ENCODE data around the gene CAPN12.
A peak's percentile ranks its signal among the peaks of the same experiment; 100 is the strongest.
"Not testable (repeated sequence)": the region's sequence is repeated elsewhere in the genome, so short reads cannot be mapped to it uniquely, and the experiment has no call there.

CAPN12 gene

DNA sequence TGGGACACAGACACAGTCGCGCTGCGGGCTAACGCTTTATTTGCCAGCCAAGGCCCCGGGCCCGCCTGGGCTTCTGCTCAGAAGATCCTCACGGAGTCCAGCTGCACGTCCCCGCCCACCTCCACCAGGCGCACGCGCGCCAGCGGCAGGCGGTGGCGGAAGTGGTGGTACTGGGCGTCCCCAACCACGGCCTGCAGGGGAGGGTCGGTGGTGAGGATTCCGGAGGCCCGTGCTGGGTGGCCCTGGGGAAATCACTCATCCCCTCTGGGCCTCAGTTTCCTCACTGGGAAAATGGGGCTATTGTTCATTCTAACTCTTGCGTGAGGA is 26.6 kb upstream of the CAPN12 start:
- not testable (repeated sequence) for DNase-seq (ENCODE audit: low read depth in 1 of 2, low spot score in 1 of 2)

DNA sequence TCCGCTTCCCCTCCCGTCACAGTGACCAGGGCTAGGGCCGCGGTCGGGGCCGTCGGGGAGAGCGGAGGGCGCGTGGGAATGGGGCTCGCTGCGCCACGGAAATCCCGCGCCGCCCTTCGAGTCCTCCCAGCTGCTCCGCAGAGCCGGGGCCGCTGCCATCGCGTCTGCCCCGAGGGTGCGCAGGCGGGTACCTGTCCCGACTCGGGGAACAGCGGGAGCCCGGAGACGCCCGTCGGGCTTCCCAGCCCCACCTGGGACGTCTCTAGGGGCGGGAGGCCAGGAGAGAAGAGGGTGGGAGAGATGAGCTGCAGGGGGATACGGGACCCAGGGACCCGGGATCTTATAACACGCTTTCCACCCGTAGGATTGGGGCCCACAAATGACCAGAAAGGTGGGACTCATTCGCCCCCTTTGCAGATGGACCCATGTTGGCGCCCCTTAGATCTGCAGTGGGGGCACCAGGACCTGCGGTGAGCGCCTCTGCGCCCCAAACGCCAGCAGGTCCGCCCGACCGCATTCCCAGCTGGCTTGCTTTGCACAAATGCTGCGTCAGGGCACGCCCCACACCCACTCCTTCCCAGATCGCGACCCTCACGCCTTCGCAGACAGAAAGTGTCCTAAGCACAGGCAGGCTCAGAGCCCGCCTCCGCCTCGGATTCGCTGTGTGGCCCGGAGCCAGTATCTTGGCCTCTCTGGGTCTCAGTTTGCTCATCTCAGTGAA is 26.1 kb upstream of the CAPN12 start:
- not testable (repeated sequence) for DNase-seq (ENCODE audit: low read depth in 1 of 2, low spot score in 1 of 2)

DNA sequence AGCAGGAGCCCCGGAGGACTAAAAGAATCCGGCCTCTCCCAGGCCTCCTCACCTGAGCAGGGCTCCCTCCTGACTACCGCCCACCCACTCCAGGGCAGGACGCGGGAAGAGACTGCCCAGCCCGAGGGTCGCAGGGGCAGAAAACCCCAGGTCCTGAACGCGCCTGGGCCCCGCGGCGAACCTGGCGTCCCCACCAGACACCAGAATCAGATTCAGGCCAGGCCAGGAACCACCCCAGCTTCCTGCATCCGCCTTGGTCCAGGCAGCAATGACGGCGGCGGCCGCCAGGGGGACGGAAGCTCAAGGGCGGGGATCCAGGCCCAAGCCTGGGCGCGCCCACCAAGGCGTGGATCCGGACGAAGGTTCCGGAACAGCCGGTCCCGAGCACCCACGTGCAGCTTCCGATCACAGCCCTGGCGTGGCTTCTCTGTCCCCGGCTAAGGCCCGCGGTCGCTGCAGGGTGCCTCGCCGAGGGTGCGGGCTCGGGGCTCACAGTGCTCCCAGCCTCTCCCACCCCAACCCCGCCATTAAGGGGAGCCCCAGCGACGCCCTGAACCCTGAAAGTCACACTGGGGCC is 25.4 kb upstream of the CAPN12 start:
- DNase-seq (ENCODE audit: low read depth in 1 of 2, low spot score in 1 of 2), result peak; percentile 71 to 77

DNA sequence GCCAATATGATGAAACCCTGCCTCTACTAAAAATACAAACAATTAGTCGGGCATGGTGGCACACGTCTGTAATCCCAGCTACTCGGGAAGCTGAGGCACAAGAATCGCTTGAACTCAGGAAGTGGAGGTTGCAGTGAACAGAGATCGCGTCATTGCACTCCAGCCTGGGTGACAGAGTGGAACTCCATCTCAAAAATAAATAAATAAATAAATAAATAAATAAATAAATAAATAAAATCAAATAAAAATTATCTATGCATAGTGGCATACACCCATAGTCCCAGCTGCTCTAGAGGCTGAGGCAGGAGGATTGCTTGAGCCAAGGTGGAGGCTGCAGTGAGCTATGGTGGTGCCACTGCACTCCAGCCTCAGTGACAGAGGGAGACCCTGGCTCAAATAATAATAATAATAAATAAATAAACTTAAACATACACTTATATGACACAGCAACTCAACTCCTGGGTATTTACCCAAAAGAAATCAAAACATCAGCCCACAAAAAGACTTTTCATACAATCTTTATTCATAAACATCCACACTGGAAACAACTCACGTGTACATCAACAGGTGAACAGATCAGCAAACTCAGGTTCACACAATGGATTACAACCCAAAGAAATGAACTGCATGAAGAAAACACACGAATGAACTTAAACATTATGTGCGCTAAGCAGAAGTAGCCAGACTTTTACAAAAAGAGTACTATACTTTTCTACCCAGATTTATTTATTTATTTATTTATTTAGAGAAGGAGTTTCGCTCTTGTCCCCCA is 22.2 kb upstream of the CAPN12 start:
- no peak for DNase-seq (ENCODE audit: low read depth in 1 of 2, low spot score in 1 of 2)

DNA sequence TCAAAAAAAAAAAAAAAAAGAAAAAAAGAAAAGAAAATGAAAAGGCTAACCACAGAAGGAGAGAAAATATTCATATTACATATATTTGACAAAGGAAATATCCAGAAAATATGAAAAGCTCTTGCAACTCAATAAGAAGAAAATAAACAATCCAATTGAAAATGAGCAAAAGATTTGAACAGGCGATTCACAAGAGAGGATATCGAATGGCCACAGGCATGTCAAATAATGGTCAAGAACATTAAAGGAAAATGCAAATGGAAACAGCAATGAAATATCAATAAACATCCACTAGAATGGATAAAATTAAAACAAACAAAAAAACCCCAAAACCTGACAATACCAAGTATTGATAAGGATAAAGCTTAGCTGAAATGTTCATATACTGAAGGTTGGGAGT is 20.9 kb upstream of the CAPN12 start:
- DNase-seq (ENCODE audit: low read depth in 1 of 2, low spot score in 1 of 2), result no peak

DNA sequence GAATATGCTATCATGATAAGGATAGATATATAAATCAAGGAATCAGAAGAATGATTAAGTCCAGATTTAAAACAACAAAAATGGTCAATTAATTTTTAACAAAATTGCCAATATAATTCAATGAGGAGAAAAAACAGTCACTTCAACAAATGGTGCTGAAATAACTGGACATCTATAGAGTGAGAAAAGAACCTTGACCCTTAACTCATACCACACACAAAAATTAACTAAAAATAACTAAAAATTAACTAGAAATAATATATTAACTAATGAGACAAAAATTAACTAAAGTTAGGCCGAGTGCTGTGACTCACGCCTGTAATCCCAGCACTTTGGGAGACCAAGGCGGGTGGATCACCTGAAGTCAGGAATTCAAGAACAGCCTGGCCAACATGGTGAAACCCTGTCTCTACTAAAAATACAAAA is 19.5 kb upstream of the CAPN12 start:
- DNase-seq (ENCODE audit: low read depth in 1 of 2, low spot score in 1 of 2), result no peak

DNA sequence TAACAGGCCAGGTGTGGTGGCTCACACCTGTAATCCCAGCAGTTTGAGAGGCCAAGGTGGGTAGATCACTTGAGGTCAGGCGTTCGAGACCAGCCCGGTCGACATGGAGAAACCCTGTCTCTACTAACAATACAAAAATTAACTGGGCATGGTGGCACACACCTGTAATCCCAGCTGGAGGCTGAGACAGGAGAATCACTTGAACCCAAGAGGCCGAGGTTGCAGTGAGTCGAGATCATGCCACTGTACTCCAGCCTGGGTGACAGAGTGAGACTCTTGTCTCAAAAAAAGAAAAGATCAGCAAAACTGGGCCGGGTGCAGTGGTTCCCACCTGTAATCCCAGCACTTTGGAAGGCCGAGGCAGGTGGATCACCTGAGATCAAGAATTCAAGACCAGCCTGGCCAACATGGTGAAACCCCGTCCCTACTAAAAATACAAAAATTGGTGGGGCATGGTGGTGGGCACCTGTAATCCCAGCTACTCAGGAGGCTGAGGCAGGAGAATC is 17.7 kb upstream of the CAPN12 start:
- DNase-seq (ENCODE audit: low read depth in 1 of 2, low spot score in 1 of 2), result not testable (repeated sequence)

DNA sequence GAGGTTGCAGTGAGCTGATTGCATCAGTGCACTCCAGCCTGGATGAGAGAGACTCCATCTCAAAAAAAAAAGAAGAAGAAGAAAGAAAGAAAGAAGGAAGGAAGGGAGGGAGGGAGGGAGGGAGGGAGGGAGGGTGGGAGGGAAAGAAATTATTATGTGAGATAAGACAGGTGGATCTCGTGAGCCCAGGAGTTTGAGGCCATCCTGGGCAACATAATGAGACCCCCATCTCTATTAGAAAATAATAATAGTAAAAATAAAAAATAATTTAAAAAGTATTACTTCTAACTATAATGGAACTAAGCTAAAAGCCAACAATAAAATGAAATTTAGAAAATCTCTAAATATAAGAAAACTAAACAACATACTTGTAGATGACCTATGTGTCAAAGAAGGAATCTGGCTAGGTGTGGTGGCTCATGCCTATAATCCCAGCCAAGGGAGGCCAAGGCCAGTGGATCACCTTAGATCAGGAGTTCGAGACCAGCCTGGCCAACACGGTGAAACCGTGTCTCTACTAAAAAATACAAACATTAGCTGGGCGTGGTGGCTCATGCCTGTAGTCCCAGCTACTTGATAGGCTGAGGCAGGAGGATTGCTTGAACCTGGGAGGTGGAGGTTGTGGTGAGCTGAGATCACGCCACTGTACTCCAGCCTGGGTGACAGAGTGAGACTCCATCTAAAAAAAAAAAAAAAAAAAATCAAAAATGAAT is 16.7 kb upstream of the CAPN12 start:
- DNase-seq (ENCODE audit: low read depth in 1 of 2, low spot score in 1 of 2), result not testable (repeated sequence)

DNA sequence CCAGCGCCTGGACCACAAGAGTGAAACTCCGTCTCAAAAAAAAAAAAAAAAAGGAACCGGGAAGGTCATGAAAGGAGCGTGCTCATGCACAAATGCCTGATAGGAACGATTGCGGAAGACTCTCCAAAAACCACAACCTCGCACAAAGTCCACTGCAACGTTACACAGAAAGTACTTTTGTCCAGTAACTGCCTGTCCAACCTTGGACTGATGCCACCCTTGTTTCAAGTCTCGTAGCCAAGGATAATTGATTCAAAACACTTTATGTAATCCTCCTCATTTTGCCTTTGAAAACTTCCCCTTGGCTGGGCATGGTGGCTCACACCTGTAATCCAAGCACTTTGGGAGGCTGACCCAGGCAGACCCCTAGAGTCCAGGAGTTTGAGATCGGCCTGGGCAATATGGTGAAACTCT is 15.3 kb upstream of the CAPN12 start:
- no peak for DNase-seq (ENCODE audit: low read depth in 1 of 2, low spot score in 1 of 2)

DNA sequence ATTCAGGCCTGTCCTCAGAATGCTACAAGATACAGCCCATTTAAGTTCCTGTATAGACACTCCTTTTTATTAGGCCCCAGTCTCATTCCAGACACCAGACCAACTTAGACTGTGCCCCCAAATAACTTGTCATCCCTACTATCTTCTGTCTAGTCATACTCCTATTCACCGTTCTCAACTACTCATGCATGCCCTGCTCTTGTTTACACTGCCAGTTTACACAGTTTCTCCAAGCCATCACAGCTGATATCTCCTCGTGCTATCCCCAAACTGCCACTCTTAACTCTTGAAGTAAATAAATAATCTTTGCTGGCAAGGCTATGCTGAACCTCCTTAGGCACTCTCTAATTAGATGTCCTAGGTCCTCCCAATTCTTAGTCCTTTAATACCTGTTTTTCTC is 9.9 kb upstream of the CAPN12 start:
- not testable (repeated sequence) for DNase-seq (ENCODE audit: low read depth in 1 of 2, low spot score in 1 of 2)

DNA sequence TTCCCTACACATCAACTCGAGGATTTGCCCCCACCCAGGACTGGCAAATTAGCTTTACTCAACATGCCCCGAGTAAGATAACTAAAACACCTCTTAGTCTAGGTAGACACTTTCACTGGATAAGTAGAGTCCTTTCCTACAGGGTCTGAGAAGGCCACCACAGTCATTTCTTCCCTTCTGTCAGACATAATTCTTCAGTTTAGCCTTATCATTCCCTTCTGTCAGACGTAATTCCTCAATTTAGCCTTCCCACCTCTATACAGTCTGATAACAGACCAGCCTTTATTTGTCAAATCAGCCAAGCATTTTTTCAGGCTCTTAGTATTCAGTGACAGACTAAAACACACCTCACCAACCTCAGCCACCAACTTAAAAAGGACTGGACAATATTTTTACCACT is 9.5 kb upstream of the CAPN12 start:
- not testable (repeated sequence) for DNase-seq (ENCODE audit: low read depth in 1 of 2, low spot score in 1 of 2)

DNA sequence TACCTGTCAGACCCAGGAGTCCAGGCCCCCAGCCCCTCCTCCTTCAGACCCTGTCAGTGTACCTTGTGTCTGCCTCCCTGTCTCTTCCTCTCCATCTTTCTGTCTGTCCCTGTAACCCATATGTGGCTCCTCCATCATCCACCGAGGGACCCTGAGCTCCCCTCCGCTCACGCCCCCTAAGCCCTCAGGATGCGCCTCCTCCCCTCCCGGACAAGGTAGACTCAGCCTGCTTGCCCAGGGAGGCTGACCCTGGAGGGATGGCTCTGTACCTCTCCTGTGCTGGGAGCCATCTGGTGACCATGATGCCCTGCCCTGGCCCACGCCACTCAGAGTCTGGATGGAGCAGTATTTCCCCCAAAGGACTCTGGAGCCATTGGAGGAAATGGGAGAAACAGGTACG is 1.0 kb upstream of the CAPN12 start:
- no peak for DNase-seq (ENCODE audit: low read depth in 1 of 2, low spot score in 1 of 2)

DNA sequence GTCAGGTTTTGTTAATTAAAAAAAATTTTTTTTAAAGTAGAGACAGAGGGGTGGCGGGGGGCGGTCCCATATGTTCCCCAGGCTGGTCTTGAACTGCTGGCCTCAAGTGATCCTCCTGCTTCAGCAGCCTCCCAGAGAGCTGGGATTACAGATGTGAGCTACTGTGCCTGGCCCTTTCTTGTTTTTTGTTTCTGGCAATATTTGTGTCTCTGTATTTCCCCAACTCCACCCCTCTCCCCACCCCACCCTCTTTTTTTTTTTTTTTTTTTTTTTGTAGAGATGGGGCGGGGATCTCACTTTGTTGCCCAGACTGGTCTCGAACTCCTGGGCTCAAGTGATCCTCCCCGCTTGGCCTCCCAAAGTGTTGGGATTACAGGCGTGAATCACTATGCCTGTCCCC is 600 bp upstream of the CAPN12 start:
- no peak for DNase-seq (ENCODE audit: low read depth in 1 of 2, low spot score in 1 of 2)

DNA sequence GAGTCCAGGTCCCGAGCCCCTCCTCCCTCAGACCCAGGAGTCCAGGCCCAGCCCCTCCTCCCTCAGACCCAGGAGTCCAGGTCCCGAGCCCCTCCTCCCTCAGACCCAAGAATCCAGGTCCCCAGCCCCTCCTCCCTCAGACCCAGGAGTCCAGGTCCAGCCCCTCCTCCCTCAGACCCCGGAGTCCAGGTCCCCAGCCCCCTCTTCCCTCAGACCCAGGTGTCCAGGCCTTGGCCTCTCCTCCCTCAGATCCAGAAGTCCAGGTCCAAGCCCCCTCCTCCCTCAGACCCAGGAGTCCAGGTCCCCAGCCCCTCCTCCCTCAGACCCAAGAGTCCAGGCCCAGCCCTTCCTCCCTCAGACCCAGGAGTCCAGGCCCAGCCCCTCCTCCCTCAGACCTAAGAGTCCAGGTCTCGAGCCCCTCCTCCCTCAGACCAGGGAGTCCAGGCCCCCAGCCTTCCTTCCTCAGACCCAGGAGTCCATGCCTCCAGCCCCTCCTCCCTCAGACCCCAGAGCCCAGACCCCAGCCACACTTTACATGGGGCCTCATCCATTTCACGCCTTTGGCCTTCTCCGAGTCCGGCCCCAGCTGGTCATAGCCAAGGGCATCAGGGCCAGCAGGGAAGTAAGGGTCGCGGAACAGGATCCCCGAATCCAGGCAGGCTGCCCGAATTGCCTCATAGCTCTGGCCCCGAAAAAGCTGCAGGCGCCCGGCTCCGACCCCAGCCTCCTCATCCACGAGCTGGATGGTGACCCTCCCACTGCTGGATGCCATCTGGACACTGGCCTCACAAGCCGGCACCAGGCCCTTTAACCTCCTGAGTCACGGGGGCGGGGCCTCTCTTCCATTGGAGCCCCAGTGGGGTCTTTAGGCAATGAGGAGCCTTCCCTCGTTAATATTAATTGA is 628 bp downstream of the CAPN12 start:
- no peak for DNase-seq (ENCODE audit: low read depth in 1 of 2, low spot score in 1 of 2)

DNA sequence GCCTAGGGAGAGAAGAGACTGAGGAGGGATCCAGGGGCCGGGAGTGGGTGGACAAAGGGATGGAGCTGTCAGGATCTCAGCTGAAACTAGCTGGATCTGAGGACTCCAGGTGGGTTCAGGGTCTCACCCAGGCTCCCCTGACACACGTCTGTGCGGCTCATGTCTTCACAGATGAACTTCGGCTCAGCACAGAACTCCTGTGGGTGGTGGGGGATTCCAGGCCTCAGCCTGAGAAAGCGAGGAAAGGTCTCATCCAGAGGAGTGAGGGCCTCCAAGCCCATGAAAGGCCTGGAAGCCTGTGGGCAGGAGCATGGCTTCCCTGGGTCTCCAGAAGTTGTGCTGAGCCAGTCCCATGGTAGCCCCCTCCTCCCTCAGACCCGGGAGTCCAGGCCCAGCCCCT is 1.4 kb downstream of the CAPN12 start:
- no peak for DNase-seq (ENCODE audit: low read depth in 1 of 2, low spot score in 1 of 2)

DNA sequence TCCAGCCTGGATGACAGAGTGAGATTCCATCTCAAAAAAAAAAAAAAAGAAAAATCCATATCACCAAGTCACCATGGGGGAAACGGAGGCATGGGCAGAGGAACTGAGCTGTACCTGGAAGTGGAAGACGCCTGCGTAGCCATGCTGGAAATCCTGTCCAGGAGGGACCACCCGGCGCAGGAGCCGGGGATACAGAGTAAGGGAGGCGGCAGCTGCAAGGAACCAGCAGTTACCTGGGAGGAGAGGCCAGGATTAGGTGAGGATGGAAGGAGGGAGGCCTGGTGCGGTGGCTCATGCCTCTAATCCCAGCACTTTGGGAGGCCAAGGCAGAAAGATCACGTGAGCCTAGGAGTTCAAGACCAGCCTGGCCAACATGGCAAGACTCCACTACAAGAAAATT is 2.0 kb downstream of the CAPN12 start:
- no peak for DNase-seq (ENCODE audit: low read depth in 1 of 2, low spot score in 1 of 2)

DNA sequence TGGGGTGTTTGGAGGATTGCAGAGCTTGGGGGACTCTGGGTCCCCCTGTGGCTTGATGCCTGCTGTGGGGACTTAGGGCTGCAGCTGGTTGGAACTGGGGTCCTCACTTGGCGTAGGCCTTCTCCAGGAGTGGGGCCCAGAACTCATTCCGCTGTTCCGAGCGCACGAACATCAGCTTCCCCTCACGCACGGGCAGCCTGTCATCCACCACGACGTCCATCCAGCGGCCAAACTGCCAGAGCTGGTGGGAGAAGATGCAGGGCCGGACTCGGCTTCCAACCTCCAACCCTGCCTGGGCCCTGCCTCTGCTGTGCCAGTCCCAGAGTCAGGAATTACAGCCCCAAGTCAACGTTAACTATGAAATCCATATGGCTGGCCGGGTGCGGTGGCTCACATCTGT is 2.6 kb downstream of the CAPN12 start:
- DNase-seq (ENCODE audit: low read depth in 1 of 2, low spot score in 1 of 2), result no peak

DNA sequence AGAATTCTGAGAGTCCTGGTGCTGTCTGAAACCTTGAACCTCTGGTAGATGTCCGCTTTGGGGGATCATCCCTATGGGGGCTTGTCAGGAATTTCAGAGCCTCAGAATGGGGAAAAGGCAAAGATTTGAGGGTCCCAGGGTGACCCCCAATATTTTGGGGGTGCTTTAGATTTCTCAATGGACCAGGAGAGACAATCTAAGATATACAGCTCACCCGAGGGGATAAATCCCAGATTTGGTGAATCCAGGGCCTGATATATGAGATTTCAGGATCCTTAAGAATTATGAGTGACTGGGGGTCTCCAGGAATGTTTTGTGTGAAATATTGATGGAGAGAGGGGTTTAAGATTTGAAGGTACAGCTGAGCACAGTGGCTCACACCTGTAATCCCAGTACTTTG is 3.3 kb downstream of the CAPN12 start:
- DNase-seq (ENCODE audit: low read depth in 1 of 2, low spot score in 1 of 2), result no peak

DNA sequence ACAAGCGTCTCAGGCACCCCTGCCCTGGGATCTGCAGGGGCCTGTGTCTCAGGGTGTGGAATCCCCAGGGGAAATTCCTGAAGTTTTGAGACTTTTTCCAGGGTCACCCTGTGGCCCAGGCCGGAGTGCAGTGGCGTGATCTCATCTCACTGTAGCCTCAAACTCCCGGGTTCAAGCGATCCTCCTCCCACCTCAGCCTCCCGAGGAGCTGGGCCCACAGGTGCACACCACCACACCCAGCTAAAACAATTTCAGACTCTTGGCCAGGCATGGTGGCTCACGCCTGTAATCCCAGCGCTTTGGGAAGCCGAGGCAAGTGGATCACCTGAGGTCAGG is 4.0 kb downstream of the CAPN12 start:
- no peak for DNase-seq (ENCODE audit: low read depth in 1 of 2, low spot score in 1 of 2)

DNA sequence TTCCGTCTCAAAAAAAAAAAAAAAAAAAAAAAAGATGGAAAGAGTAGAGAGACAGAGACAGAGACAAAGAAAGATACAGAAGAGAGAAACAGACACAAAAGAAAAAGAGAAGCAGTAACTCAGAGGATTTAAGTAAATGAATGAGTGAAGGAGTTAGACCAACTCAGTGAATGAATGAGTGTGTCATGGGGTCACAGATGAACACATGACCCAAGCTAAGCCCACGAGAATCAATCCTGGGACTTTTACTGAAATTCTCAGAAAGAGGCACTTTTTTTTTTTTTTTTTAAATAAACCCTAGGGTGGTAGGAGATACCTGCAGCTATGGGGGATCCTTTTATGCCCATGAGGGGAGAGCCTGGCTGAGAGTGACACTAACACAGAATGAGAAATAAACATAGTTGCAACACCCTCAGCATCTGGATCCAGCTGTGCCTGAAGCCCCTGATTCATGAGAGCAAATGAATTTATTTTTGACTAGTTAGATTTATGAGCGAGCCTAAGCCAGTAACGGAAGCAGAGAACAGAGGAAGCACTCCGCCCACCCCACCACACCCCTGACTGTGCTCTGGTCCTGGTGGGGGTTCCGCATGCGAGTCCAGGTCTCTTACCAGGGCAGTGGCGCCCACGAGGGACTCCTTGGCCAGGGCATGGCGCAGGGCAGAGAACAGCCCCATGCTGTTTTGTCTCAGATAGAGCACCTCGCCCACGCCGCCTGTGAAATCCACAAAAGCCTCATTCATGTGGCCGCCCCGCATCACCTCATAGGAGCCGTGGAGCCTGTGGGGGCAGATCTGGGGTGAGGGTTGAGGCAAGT is 4.6 kb downstream of the CAPN12 start:
- DNase-seq (ENCODE audit: low read depth in 1 of 2, low spot score in 1 of 2), result no peak

All from activated CD4-positive, alpha-beta T cell treated with anti-CD3 and anti-CD28 coated beads, Interleukin-2, amount 50 U/mL, for 24 hours (primary cell).